GM12878 (cell line): ENCODE data around the gene IFNG-AS1. TPM values are rescaled to one million over a fixed set of nuclear protein-coding genes. Genes with fewer than 3 reads are reported as not detected.

ENCODE experiments used
- BCL11A ChIP-seq: IDR thresholded peaks from 2 replicates; pipeline ENCODE4 v1.6.1; 2011; ENCODE audit warnings: low read depth, low read length
- BHLHE40 ChIP-seq, 2 experiments: fragments of 450-650 bp in 1 of 2; IDR thresholded peaks; 2 replicates each; pipeline ENCODE4 v1.6.1; 2011 to 2017; ENCODE audit warnings: low read depth in 2 of 2, borderline replicate concordance in 1 of 2, improper control_type of control experiment in 1 of 2, low read length in 1 of 2, mild to moderate bottlenecking in 1 of 2
- EGR1 ChIP-seq, 2 experiments: IDR thresholded peaks; 1 replicate in 1 of 2; 2 replicates in 1 of 2; pipeline ENCODE4 v1.6.1; 2011 to 2012; ENCODE audit warnings: low read depth in 2 of 2, low read length in 2 of 2, borderline replicate concordance in 1 of 2, mild to moderate bottlenecking in 1 of 2, moderate library complexity in 1 of 2
- ETV6 ChIP-seq, 2 experiments: fragments of 450-650 bp in 1 of 2; IDR thresholded peaks in 1 of 2; conservative IDR thresholded peaks in 1 of 2; 2 replicates each; pipeline ENCODE4 v1.6.1; 2014; ENCODE audit warnings: antibody characterized with exemption in 1 of 2, borderline replicate concordance in 1 of 2, low read depth in 1 of 2, mild to moderate bottlenecking in 1 of 2, moderate library complexity in 1 of 2
- EZH2 ChIP-seq: IDR thresholded peaks from 2 replicates; pipeline ENCODE4 v1.6.1; 2012; ENCODE audit warnings: low read depth, mild to moderate bottlenecking, control low read depth, inconsistent platforms, low read length, borderline replicate concordance; ENCODE audit not compliant: control insufficient read depth
- FOS ChIP-seq: IDR thresholded peaks from 3 replicates; pipeline ENCODE4 v1.6.1; 2011; ENCODE audit warnings: borderline replicate concordance; ENCODE audit not compliant: insufficient read length; ENCODE audit errors: extremely low read depth
- FOXM1 ChIP-seq: IDR thresholded peaks from 2 replicates; pipeline ENCODE4 v1.6.1; 2012; ENCODE audit warnings: low read depth, mild to moderate bottlenecking, inconsistent platforms, low read length, moderate library complexity
- IRF4 ChIP-seq: IDR thresholded peaks from 2 replicates; pipeline ENCODE4 v1.6.1; 2011; ENCODE audit warnings: low read depth, low read length
- MYB ChIP-seq: fragments of 150-350 bp; IDR thresholded peaks from 2 replicates; pipeline ENCODE4 v1.6.1; 2014; ENCODE audit warnings: mild to moderate bottlenecking, low read depth, low read length, borderline replicate concordance
- NFXL1 ChIP-seq: fragments of 450-650 bp; IDR thresholded peaks from 2 replicates; pipeline ENCODE4 v1.6.1; 2017; ENCODE audit warnings: antibody characterized with exemption, mild to moderate bottlenecking, borderline replicate concordance
- PKNOX1 ChIP-seq: fragments of 450-650 bp; IDR thresholded peaks from 2 replicates; pipeline ENCODE4 v1.6.1; 2016; ENCODE audit warnings: mild to moderate bottlenecking
- PML ChIP-seq: IDR thresholded peaks from 2 replicates; pipeline ENCODE4 v1.6.1; 2012; ENCODE audit warnings: low read length, inconsistent platforms
- POLR2AphosphoS2 ChIP-seq: IDR thresholded peaks from 2 replicates; pipeline ENCODE4 v1.6.1; 2011; ENCODE audit warnings: low read depth, mild to moderate bottlenecking, low read length, improper control_type of control experiment, moderate library complexity
- RB1 ChIP-seq: fragments of 450-650 bp; formaldehyde crosslinking; IDR thresholded peaks from 2 replicates; pipeline ENCODE4 v1.6.1; 2017; ENCODE audit warnings: mild to moderate bottlenecking, borderline replicate concordance
- STAT1 ChIP-seq: fragments of 450-650 bp; conservative IDR thresholded peaks from 2 replicates; pipeline ENCODE4 v1.6.1; 2014; ENCODE audit warnings: antibody characterized with exemption, mild to moderate bottlenecking
- TCF12 ChIP-seq: IDR thresholded peaks from 2 replicates; pipeline ENCODE4 v1.6.1; 2011; ENCODE audit warnings: low read depth, mild to moderate bottlenecking, low read length
- ZNF622 ChIP-seq: fragments of 450-650 bp; IDR thresholded peaks from 2 replicates; pipeline ENCODE4 v1.6.1; 2017; ENCODE audit warnings: mild to moderate bottlenecking, inconsistent platforms
- ZZZ3 ChIP-seq: IDR thresholded peaks from 2 replicates; pipeline ENCODE4 v1.6.1; 2011; ENCODE audit warnings: low read depth; ENCODE audit not compliant: control insufficient read depth, insufficient read length
- polyA plus RNA-seq, 11 experiments: library from polyadenylated mRNA; depleted of rRNA in 4 of 11; unstranded in 6 of 11; stranded (reverse) in 5 of 11; fragments of >200 nt; fragmentation: Nextera tagmentation in 4 of 11; fragmentation: Illumina TruSeq in 1 of 11; extraction: Ambion mirVana in 4 of 11; extraction: Trizol in 1 of 11; gene quantifications; 1 replicate in 1 of 11; 2 replicates in 10 of 11; pipeline versions ENCODE4 v1.2.1 to v1.2.3, GENCODE V29; 2011 to 2016; ENCODE audit warnings: inconsistent platforms in 2 of 11, missing spikeins in 2 of 11, low read depth in 1 of 11
- total RNA-seq, 4 experiments: library from RNA; depleted of rRNA in 3 of 4; stranded (reverse); fragments of >200 nt in 3 of 4; fragmentation: Illumina TruSeq in 1 of 4; extraction: Trizol in 1 of 4; gene quantifications; 2 replicates each; pipeline versions ENCODE4 v1.2.1 to v1.2.3, GENCODE V29; 2013 to 2021
- TF ChIP-seq, protein P1 (sequence below): fragments of 450-650 bp; IDR thresholded peaks from 2 replicates; pipeline ENCODE4 v1.6.1; 2016; ENCODE audit warnings: mild to moderate bottlenecking
- TF ChIP-seq, protein P2 (sequence below): IDR thresholded peaks from 2 replicates; pipeline ENCODE4 v1.6.1; 2012; ENCODE audit warnings: improper control_type of control experiment, low read depth, low read length; ENCODE audit not compliant: insufficient replicate concordance
- TF ChIP-seq, protein P3 (sequence below): IDR thresholded peaks from 2 replicates; pipeline ENCODE4 v1.6.1; 2012; ENCODE audit warnings: low read depth, low read length, improper control_type of control experiment

The IFNG-AS1 gene
- total and polyA plus RNA-seq, 10 of the 15 experiments (the other 5 are each of a cell fraction or from before 2014, with no cell fraction given): 0.40 to 1.9 (median 1.3) TPM

DNA sequence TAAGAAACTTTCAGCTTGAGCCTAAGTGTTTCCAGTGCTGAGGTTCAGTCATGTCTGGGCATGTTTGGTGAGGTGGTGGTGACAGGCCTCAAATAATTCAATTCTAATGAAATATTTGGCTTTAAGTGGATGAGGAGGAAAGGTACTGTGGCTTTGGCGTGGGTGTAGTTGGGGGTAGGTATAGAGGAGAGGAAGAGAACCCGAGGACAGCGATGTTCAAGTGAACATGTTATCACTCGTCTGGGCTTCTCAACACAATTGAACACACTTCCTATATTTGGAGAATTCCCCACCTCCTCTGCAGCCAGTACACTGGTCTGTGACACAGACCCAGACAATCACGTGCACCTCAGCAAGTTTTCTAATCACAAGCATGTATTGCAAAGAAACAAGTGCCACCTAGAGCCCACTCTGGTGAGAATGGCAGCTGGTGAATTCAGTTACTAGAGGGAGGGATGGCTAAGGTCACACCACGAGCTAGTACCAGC is 53.0 kb downstream of the IFNG-AS1 start (continued):
- TF ChIP-seq FOS: no peak
- TF ChIP-seq ZNF622: no peak
- TF ChIP-seq BCL11A: 0 out of 2 replicates have a peak, but pooled peaks have one; percentile 20
- no peak for TF ChIP-seq EZH2
- no peak for TF ChIP-seq STAT1
- TF ChIP-seq POLR2AphosphoS2: no peak
- TF ChIP-seq, protein P1, sequence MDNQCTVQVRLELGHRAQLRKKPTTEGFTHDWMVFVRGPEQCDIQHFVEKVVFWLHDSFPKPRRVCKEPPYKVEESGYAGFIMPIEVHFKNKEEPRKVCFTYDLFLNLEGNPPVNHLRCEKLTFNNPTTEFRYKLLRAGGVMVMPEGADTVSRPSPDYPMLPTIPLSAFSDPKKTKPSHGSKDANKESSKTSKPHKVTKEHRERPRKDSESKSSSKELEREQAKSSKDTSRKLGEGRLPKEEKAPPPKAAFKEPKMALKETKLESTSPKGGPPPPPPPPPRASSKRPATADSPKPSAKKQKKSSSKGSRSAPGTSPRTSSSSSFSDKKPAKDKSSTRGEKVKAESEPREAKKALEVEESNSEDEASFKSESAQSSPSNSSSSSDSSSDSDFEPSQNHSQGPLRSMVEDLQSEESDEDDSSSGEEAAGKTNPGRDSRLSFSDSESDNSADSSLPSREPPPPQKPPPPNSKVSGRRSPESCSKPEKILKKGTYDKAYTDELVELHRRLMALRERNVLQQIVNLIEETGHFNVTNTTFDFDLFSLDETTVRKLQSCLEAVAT: no peak; the same call in 1 of the 2 replicates
- TF ChIP-seq EGR1 (IDR thresholded peaks at IDR 0.05; ENCODE audit: borderline replicate concordance in 1 of 2, low read depth in 2 of 2, low read length in 2 of 2): peak in 1 of 2 experiments; percentile 71; a peak in 1 of 3 replicates
- TF ChIP-seq RB1: no peak
- TF ChIP-seq ETV6 (conservative IDR thresholded peaks at IDR 0.05 in 1 of 2, IDR thresholded peaks at IDR 0.05 in 1 of 2; ENCODE audit: borderline replicate concordance in 1 of 2, low read depth in 1 of 2): peak in 1 of 2 experiments; percentile 23; a peak in 1 of 4 replicates
- TF ChIP-seq MYB: no peak
- no peak for TF ChIP-seq TCF12
- peak; percentile 32; the same call in 1 of the 2 replicates for TF ChIP-seq FOXM1
- peak; percentile 38; the same call in 1 of the 2 replicates for TF ChIP-seq PKNOX1
- TF ChIP-seq, protein P2, sequence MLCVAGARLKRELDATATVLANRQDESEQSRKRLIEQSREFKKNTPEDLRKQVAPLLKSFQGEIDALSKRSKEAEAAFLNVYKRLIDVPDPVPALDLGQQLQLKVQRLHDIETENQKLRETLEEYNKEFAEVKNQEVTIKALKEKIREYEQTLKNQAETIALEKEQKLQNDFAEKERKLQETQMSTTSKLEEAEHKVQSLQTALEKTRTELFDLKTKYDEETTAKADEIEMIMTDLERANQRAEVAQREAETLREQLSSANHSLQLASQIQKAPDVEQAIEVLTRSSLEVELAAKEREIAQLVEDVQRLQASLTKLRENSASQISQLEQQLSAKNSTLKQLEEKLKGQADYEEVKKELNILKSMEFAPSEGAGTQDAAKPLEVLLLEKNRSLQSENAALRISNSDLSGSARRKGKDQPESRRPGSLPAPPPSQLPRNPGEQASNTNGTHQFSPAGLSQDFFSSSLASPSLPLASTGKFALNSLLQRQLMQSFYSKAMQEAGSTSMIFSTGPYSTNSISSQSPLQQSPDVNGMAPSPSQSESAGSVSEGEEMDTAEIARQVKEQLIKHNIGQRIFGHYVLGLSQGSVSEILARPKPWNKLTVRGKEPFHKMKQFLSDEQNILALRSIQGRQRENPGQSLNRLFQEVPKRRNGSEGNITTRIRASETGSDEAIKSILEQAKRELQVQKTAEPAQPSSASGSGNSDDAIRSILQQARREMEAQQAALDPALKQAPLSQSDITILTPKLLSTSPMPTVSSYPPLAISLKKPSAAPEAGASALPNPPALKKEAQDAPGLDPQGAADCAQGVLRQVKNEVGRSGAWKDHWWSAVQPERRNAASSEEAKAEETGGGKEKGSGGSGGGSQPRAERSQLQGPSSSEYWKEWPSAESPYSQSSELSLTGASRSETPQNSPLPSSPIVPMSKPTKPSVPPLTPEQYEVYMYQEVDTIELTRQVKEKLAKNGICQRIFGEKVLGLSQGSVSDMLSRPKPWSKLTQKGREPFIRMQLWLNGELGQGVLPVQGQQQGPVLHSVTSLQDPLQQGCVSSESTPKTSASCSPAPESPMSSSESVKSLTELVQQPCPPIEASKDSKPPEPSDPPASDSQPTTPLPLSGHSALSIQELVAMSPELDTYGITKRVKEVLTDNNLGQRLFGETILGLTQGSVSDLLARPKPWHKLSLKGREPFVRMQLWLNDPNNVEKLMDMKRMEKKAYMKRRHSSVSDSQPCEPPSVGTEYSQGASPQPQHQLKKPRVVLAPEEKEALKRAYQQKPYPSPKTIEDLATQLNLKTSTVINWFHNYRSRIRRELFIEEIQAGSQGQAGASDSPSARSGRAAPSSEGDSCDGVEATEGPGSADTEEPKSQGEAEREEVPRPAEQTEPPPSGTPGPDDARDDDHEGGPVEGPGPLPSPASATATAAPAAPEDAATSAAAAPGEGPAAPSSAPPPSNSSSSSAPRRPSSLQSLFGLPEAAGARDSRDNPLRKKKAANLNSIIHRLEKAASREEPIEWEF: no peak
- TF ChIP-seq, protein P3, sequence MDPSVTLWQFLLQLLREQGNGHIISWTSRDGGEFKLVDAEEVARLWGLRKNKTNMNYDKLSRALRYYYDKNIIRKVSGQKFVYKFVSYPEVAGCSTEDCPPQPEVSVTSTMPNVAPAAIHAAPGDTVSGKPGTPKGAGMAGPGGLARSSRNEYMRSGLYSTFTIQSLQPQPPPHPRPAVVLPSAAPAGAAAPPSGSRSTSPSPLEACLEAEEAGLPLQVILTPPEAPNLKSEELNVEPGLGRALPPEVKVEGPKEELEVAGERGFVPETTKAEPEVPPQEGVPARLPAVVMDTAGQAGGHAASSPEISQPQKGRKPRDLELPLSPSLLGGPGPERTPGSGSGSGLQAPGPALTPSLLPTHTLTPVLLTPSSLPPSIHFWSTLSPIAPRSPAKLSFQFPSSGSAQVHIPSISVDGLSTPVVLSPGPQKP: no peak
- no peak for TF ChIP-seq ZZZ3
- no peak for TF ChIP-seq PML
- TF ChIP-seq NFXL1: no peak
- TF ChIP-seq BHLHE40 (IDR thresholded peaks at IDR 0.05; ENCODE audit: borderline replicate concordance in 1 of 2, low read depth in 2 of 2, low read length in 1 of 2): peak; percentile 90 to 95
- TF ChIP-seq IRF4: no peak
